Fibroblast of peridontal ligament (primary cell): Measurements from ENCODE around the gene DPH6.
"Not testable (repeated sequence)": the region's sequence is repeated elsewhere in the genome, so short reads cannot be mapped to it uniquely, and the experiment has no call there.

ENCODE experiments used
- DNase-seq: peaks from one replicate; pipeline ENCODE4 v3.0.0-alpha.2; 2010; ENCODE audit errors: extremely low read depth

Gene DPH6

DNA sequence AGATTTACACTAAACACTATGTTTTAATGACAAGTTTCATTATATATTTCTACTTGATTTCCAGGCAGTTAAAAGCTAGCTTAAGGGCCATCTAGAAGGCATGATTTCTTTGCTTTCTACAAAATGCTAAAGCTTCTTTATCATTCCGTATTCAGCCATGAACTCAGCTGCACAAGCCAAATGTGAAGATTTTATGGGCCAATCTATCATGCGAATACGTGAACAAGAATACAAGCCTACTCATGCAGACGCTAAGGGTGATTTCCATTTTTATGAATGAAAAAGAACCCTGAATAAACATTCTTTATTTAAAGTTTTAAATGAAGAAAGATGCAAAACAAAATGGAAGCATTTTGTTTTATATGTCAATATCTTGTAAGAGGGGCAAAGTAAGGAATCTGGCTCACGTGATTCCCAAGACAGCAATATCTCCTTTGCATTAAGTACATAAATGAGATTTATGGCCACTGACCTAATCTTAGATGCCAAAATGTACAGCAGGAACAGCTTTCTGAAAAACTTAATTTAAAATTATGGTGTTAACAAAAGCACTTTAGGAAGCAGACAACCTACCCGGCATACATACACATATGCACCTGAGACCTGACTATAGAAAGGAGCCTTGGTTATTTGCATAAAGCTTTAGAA, 215.8 kb downstream of the DPH6 start:
- no peak for DNase-seq

DNA sequence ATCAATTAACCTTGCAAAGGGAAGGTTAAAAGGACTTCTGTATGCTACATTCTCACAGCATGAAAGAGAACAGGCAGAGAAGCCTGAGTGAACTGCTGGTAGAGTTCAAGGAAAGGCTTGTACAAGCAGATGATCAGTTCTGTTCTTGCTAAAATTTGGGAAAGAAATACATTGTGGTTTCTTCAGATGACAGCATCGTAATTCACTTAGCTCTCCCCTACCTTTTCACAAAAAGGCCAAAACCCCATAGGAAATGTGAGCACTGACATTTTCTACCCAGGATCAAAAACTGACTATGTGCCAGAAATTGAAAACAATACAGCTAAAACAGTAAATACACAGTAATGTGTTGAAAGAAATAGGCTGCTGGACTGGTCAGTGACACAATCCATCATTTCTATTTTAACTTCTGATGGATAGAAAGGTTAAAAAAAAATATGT, 216.4 kb downstream of the DPH6 start:
- no peak for DNase-seq

DNA sequence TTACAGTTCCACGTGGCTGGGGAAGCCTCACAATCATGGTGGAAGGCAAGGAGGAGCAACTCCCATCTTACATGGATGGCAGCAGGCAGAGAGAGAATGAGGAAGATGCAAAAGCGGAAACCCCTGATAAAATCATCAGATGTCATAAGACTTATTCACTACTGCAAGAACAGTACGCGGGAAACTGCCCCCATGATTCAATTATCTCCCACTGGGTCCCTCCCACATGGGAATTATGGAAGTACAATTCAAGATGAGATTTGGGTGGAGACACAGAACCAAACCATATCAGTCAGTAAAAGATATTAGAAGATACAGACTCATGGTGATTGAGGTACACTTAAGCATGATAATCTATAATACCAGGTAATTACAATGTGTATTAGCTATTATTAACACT, 217.1 kb downstream of the DPH6 start:
- not testable (repeated sequence) for DNase-seq

DNA sequence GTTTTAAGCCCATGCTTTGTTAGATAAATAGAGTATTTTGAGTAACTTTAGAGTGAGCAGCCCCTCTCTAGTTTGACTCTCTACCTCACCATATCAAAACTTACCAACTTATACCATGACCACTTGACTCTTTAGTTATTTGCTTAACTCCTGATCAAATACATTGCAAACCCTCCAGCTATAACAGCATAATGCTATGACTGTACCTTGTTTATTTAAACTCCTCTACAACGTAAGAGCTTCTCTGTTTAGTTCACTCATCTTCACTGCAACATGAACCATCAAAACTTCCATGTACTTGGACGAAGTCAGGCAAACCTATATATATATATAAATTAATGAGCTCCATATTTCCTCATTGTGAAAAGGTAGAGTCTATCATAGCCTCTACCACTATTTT, 218.2 kb downstream of the DPH6 start:
- DNase-seq: no peak

DNA sequence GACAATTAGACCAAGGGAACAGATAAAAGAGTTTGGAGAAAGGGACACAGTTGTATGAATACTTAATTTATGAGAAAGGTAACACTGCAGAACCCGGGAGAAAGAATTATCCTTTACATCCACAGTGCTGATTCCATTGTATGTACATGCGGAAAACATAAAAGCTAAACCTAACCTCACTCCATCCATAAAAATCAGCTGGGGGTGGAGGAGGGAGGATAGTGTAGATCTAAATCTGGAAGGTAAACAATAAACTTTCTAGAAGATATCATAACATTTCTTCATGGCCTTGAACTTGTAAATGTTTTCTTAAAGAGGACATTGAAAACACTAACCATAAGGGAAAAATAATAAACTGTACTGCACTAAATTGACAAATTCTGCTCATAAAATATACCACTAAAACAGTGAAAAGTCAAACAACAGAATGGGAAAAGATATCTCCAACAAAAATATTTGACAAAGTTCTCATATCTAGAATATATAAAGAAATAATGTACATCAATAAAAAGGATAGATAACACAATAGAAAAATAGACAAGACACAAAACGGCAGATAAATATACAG, 220.5 kb downstream of the DPH6 start:
- DNase-seq: no peak

DNA sequence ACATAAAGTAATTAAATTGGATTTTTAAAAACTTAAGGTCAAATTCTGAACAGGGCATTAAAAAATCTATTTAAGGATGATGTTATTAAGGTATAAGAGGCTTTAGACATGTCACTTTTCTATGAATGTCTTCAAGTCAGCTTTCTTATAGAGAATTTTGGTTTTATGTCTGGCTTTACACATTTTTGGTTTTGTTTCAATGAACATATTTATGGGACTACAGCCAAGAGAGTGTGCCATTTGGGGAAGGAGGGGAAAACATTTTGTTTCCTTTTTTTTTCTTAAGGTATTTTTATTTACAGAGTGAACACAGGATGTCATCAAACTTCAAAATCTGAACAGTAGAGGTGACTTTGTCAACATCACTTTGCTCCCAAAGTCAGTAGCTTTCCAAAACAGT, 222.8 kb downstream of the DPH6 start:
- DNase-seq: no peak

DNA sequence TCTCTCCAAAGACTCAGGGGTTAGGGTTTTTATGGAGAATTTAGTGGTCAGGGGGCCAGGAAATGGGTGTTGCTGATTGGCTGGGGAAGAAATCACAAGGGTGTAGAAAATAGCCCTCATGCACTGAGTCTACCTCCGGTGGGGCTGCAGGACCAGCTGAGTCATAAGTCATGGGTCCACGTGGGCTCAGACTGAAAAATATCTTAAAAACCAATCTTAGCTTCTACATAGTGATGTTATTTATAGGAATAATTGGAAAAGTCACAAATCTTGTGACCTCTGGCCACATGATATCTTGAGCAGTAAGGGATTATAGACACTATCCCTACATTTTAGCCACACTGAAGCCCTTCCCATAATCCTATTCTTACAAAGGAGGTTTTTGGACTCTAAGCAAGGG, 224.0 kb downstream of the DPH6 start:
- DNase-seq: no peak

DNA sequence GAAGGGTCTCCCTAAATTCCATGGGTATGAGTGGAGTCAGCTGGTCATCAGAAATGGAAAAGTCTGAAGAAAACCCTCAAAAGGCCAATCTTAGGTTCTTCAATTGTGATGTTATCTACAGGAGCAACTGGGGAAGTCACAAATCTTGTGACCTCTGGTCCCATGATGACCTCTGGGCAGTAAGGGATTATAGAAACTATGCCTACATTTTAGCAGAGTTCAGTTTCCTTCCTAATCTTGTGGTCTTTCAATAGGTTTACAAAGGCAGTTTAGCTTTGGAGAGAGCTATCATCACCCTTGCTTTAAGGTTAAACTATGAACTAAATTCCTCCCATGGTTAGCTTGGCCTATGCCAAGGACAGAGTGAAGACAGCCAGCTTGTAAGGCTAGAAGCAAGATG, 225.1 kb downstream of the DPH6 start:
- DNase-seq: no peak
